H1 (cell line): Measurements from ENCODE around the gene CAMK2A. TPM values are rescaled to one million over a fixed set of nuclear protein-coding genes. Genes with fewer than 3 reads are reported as not detected.

Source experiments
- BACH1 ChIP-seq: IDR thresholded peaks from 2 replicates; pipeline ENCODE4 v1.6.1; 2012; ENCODE audit warnings: low read length, improper control_type of control experiment
- CHD2 ChIP-seq: IDR thresholded peaks from 2 replicates; pipeline ENCODE4 v1.6.1; 2012; ENCODE audit warnings: low read length, improper control_type of control experiment
- CHD7 ChIP-seq: fragments of 300-600 bp; sonication (generic); IDR thresholded peaks from 2 replicates; pipeline ENCODE4 v1.7.1; 2012; ENCODE audit warnings: low read length, moderate library complexity, mild to moderate bottlenecking, inconsistent platforms; ENCODE audit not compliant: insufficient replicate concordance
- EGR1 ChIP-seq: IDR thresholded peaks from 2 replicates; pipeline ENCODE4 v1.6.1; 2011; ENCODE audit warnings: low read depth, low read length, borderline replicate concordance
- EP300 ChIP-seq, 2 experiments: IDR thresholded peaks; 1 replicate in 1 of 2; 2 replicates in 1 of 2; pipeline ENCODE4 v1.6.1; 2011 to 2012; ENCODE audit warnings: low read depth in 2 of 2, low read length in 2 of 2, mild to moderate bottlenecking in 2 of 2, borderline replicate concordance in 1 of 2, inconsistent platforms in 1 of 2, moderate library complexity in 1 of 2
- GABPA ChIP-seq: IDR thresholded peaks from 2 replicates; pipeline ENCODE4 v1.6.1; 2011; ENCODE audit warnings: mild to moderate bottlenecking, low read length, moderate library complexity, borderline replicate concordance; ENCODE audit not compliant: insufficient read depth
- NRF1 ChIP-seq: IDR thresholded peaks from 2 replicates; pipeline ENCODE4 v1.6.1; 2011; ENCODE audit warnings: mild to moderate bottlenecking, low read depth, low read length, improper control_type of control experiment
- POLR2A ChIP-seq, 2 experiments: IDR thresholded peaks; 1 replicate in 1 of 2; 2 replicates in 1 of 2; pipeline ENCODE4 v1.6.1; 2011; ENCODE audit warnings: low read depth in 2 of 2, low read length in 2 of 2, mild to moderate bottlenecking in 2 of 2; ENCODE audit errors: control extremely low read depth in 1 of 2
- POU5F1 ChIP-seq: IDR thresholded peaks from 2 replicates; pipeline ENCODE4 v1.6.1; 2011; ENCODE audit warnings: low read depth, mild to moderate bottlenecking, low read length, moderate library complexity
- SP2 ChIP-seq: IDR thresholded peaks from 2 replicates; pipeline ENCODE4 v1.6.1; 2012; ENCODE audit warnings: mild to moderate bottlenecking, low read length, inconsistent platforms
- SRF ChIP-seq: IDR thresholded peaks from 2 replicates; pipeline ENCODE4 v1.6.1; 2011; ENCODE audit warnings: mild to moderate bottlenecking, low read depth, low read length, moderate library complexity
- TBP ChIP-seq: IDR thresholded peaks from 2 replicates; pipeline ENCODE4 v1.6.1; 2011; ENCODE audit warnings: low read depth, low read length, improper control_type of control experiment
- TCF12 ChIP-seq: IDR thresholded peaks from 2 replicates; pipeline ENCODE4 v1.6.1; 2011; ENCODE audit warnings: low read depth, mild to moderate bottlenecking, low read length
- YY1 ChIP-seq: IDR thresholded peaks from 2 replicates; pipeline ENCODE4 v1.6.1; 2011; ENCODE audit warnings: low read depth, mild to moderate bottlenecking, low read length
- polyA plus RNA-seq, 7 experiments: library from polyadenylated mRNA; depleted of rRNA in 3 of 7; stranded (reverse) in 5 of 7; unstranded in 2 of 7; fragments of >200 nt in 5 of 7; fragments of 200-250 nt in 2 of 7; gene quantifications; 1 replicate in 5 of 7; 2 replicates in 1 of 7; 4 replicates in 1 of 7; pipeline versions ENCODE4 v1.2.1 to v1.2.3, GENCODE V29; 2011 to 2013; ENCODE audit warnings: missing spikeins in 2 of 7, mixed read lengths in 2 of 7
- total RNA-seq: library from RNA; stranded (reverse); fragmentation: NEBNext Ultra II Directional; extraction: Animal tissue kit (Norgen Biotek cat#: 25700); gene quantifications from 2 replicates; pipeline ENCODE4 v1.2.1, GENCODE V29; 2021

Gene CAMK2A
- total and polyA plus RNA-seq, 2 of the 8 experiments (the other 6 are each of a cell fraction or from before 2014, with no cell fraction given) = 0.20 to 0.28 TPM

DNA sequence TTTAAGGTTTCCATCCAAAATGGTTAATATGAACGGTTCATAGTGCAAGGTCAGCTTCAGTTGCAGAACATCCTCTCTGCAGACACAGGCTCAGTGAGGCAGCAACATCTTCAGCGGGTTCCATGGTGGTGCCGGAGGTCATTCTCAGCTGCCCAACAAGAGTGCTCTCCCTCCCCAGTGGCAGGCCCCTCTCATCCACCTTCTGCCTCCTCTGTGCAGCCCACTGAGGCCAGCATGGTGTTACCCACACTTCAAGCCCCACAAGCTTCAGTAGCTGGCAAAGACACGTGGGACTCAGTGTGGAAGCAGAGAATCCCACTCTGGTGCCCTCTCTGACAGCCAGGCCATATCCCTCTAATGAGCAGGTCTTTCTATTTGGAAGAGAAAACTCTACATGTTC, 17.2 kb upstream of the CAMK2A start (continued):
- TF ChIP-seq CHD7 (no peak), GABPA (no peak), CHD2 (no peak), POU5F1 (no peak), EGR1 (no peak), EP300 (IDR thresholded peaks at IDR 0.05; ENCODE audit: borderline replicate concordance in 1 of 2, low read depth in 2 of 2, low read length in 2 of 2) (no peak), YY1 (no peak), SP2 (no peak), POLR2A (IDR thresholded peaks at IDR 0.05; ENCODE audit: control extremely low read depth in 1 of 2, low read depth in 2 of 2, low read length in 2 of 2) (no peak), TBP (no peak), NRF1 (no peak), SRF (no peak), BACH1 (no peak), TCF12 (no peak)
